SK-N-SH (cell line): ENCODE data around the gene DLG2. TPM values are rescaled to one million over a fixed set of nuclear protein-coding genes. Genes with fewer than 3 reads are reported as not detected.

Experiments used
- CTCF ChIA-PET: fragments of 300-600, 350-600 bp; formaldehyde crosslinking; extraction: SDS; loops from one replicate; lab custom pipeline; 2021; lab: Yijun Ruan, JAX
- POLR2A ChIA-PET: fragments of 350-600 bp; sonication (Branson Sonifier 250); formaldehyde crosslinking; extraction: SDS; loops from one replicate; lab custom pipeline; 2020; ENCODE audit warnings: antibody characterized with exemption, inconsistent platforms; lab: Yijun Ruan, JAX
- DNase-seq: peaks from one replicate; pipeline ENCODE4 v3.0.0; 2012
- H2AFZ ChIP-seq: fragments of 200-600 bp; sonication (generic); 2 replicates; pipeline ENCODE4 v1.8.1; 2016; ENCODE audit warnings: antibody characterized with exemption, mild to moderate bottlenecking, low read depth
- H3F3A ChIP-seq: fragments of 200-600 bp; sonication (generic); replicated peaks from 2 replicates; pipeline ENCODE3; 2016; ENCODE audit warnings: antibody characterized with exemption, mild to moderate bottlenecking; ENCODE audit not compliant: insufficient read depth
- H3K27ac ChIP-seq, 2 experiments: fragments of 200-500 bp in 1 of 2; fragments of 200-600 bp in 1 of 2; sonication (Bioruptor generic) in 1 of 2; sonication (generic), shearing (Covaris generic) in 1 of 2; 2 replicates each; pipeline versions ENCODE4 v1.5.1 to v1.6.1; 2014 to 2016; ENCODE audit warnings: low read depth in 2 of 2, inconsistent platforms in 1 of 2, low read length in 1 of 2, mild to moderate bottlenecking in 1 of 2, mixed read lengths in 1 of 2
- H3K27me3 ChIP-seq: fragments of 200-600 bp; sonication (generic), shearing (Covaris generic); 2 replicates; pipeline ENCODE4 v1.6.1; 2016; ENCODE audit warnings: mixed run types; ENCODE audit not compliant: insufficient read depth
- H3K36me3 ChIP-seq, 2 experiments: fragments of 200-500 bp in 1 of 2; fragments of 200-600 bp in 1 of 2; sonication (Bioruptor generic) in 1 of 2; sonication (generic) in 1 of 2; replicated peaks in 1 of 2; 2 replicates each; pipeline versions ENCODE3 to v1.5.1; 2014 to 2016; ENCODE audit warnings: low read length in 1 of 2, mild to moderate bottlenecking in 1 of 2; ENCODE audit not compliant: insufficient read depth in 2 of 2, control insufficient read depth in 1 of 2
- H3K4me1 ChIP-seq, 2 experiments: fragments of 200-500 bp in 1 of 2; fragments of 200-600 bp in 1 of 2; sonication (Bioruptor generic) in 1 of 2; sonication (generic), shearing (Covaris generic) in 1 of 2; 2 replicates each; pipeline versions ENCODE4 v1.5.1 to v1.6.1; 2014 to 2016; ENCODE audit warnings: low read depth in 1 of 2, low read length in 1 of 2, mixed run types in 1 of 2; ENCODE audit not compliant: insufficient read depth in 2 of 2, control insufficient read depth in 1 of 2
- H3K4me2 ChIP-seq: fragments of 200-600 bp; sonication (generic), shearing (Covaris generic); 2 replicates; pipeline ENCODE4 v1.6.1; 2017; ENCODE audit warnings: mixed run types
- H3K4me3 ChIP-seq, 2 experiments: fragments of 200-500 bp in 1 of 2; fragments of 200-600 bp in 1 of 2; sonication (Bioruptor generic) in 1 of 2; sonication (generic), shearing (Covaris generic) in 1 of 2; 2 replicates each; pipeline versions ENCODE4 v1.5.1 to v1.8.1; 2014 to 2016; ENCODE audit warnings: low read depth in 2 of 2, inconsistent platforms in 1 of 2, low read length in 1 of 2, mild to moderate bottlenecking in 1 of 2, mixed read lengths in 1 of 2, moderate library complexity in 1 of 2
- H3K79me2 ChIP-seq: fragments of 200-600 bp; sonication (generic); 2 replicates; pipeline ENCODE4 v1.8.1; 2017; ENCODE audit warnings: mild to moderate bottlenecking; ENCODE audit not compliant: insufficient read depth
- H3K9ac ChIP-seq: fragments of 200-600 bp; sonication (generic); 2 replicates; pipeline ENCODE4 v1.6.1; 2017; ENCODE audit warnings: mixed run types
- H3K9me2 ChIP-seq: fragments of 200-600 bp; sonication (generic); 2 replicates; pipeline ENCODE4 v1.6.1; 2017; ENCODE audit warnings: mixed run types
- H3K9me3 ChIP-seq: fragments of 200-600 bp; sonication (generic); 2 replicates; pipeline ENCODE4 v1.6.1; 2017; ENCODE audit warnings: mixed run types, mild to moderate bottlenecking, moderate library complexity
- H4K20me1 ChIP-seq: fragments of 200-600 bp; sonication (generic); 2 replicates; pipeline ENCODE4 v1.6.1; 2017; ENCODE audit warnings: mild to moderate bottlenecking, mixed run types; ENCODE audit not compliant: insufficient read depth
- CHD2 ChIP-seq: fragments of 150-350 bp; IDR thresholded peaks from 2 replicates; pipeline ENCODE4 v1.6.1; 2018; ENCODE audit warnings: low read length; ENCODE audit not compliant: partially characterized antibody
- ELF1 ChIP-seq: IDR thresholded peaks from 2 replicates; pipeline ENCODE4 v1.4.0; 2012
- EP300 ChIP-seq, 2 experiments: IDR thresholded peaks; 2 replicates each; pipeline versions ENCODE4 v1.4.0 to v1.6.1; 2012; ENCODE audit warnings: borderline replicate concordance in 1 of 2, low read depth in 1 of 2, low read length in 1 of 2
- EZH2phosphoT487 ChIP-seq: fragments of 200-600 bp; sonication (generic); IDR thresholded peaks from 2 replicates; pipeline ENCODE4 v1.6.1; 2017; ENCODE audit warnings: low read depth, mixed run types, mild to moderate bottlenecking, antibody characterized with exemption, moderate library complexity, borderline replicate concordance
- FOSL2 ChIP-seq: IDR thresholded peaks from 2 replicates; pipeline ENCODE4 v1.4.0; 2012; ENCODE audit warnings: low read depth, mild to moderate bottlenecking, moderate library complexity, borderline replicate concordance
- FOXJ3 ChIP-seq: sonication (generic); formaldehyde crosslinking; IDR thresholded peaks from 2 replicates; pipeline ENCODE4 v1.5.1; 2020; ENCODE audit warnings: mild to moderate bottlenecking, missing genetic modification reagents
- GABPA ChIP-seq: IDR thresholded peaks from 2 replicates; pipeline ENCODE4 v1.4.0; 2012; ENCODE audit warnings: low read depth, mild to moderate bottlenecking
- GATA2 ChIP-seq: sonication (generic); formaldehyde crosslinking; IDR thresholded peaks from 2 replicates; pipeline ENCODE4 v1.5.0; 2020; ENCODE audit warnings: mild to moderate bottlenecking, missing genetic modification reagents
- JUND ChIP-seq: IDR thresholded peaks from 2 replicates; pipeline ENCODE4 v1.4.0; 2012
- MEF2A ChIP-seq: IDR thresholded peaks from 2 replicates; pipeline ENCODE4 v1.4.0; 2012; ENCODE audit warnings: low read depth, borderline replicate concordance
- MXI1 ChIP-seq: IDR thresholded peaks from 2 replicates; pipeline ENCODE4 v1.6.1; 2012; ENCODE audit warnings: mild to moderate bottlenecking, low read depth, low read length, improper control_type of control experiment
- NRF1 ChIP-seq: IDR thresholded peaks from 2 replicates; pipeline ENCODE4 v1.6.1; 2012; ENCODE audit warnings: low read depth, mild to moderate bottlenecking, low read length
- POLR2AphosphoS5 ChIP-seq: IDR thresholded peaks from 2 replicates; pipeline ENCODE4 v1.6.1; 2012; ENCODE audit warnings: low read depth, low read length
- RAD21 ChIP-seq: IDR thresholded peaks from 2 replicates; pipeline ENCODE4 v1.6.1; 2012; ENCODE audit warnings: mild to moderate bottlenecking, low read length
- RCOR1 ChIP-seq: fragments of 150-350 bp; IDR thresholded peaks from 2 replicates; pipeline ENCODE4 v1.6.1; 2017; ENCODE audit warnings: antibody characterized with exemption, low read length
- RFX5 ChIP-seq: IDR thresholded peaks from 2 replicates; pipeline ENCODE4 v1.6.1; 2012; ENCODE audit warnings: mild to moderate bottlenecking, improper control_type of control experiment, low read length
- RXRA ChIP-seq: IDR thresholded peaks from 2 replicates; pipeline ENCODE4 v1.4.0; 2012; ENCODE audit warnings: low read depth, mild to moderate bottlenecking, borderline replicate concordance
- SMC3 ChIP-seq: IDR thresholded peaks from 2 replicates; pipeline ENCODE4 v1.6.1; 2012; ENCODE audit warnings: low read depth, low read length, improper control_type of control experiment
- TAF1 ChIP-seq: IDR thresholded peaks from 2 replicates; pipeline ENCODE4 v1.6.1; 2012; ENCODE audit warnings: low read depth, mild to moderate bottlenecking, low read length, moderate library complexity, borderline replicate concordance
- TCF12 ChIP-seq: IDR thresholded peaks from 2 replicates; pipeline ENCODE4 v1.4.0; 2012
- TEAD4 ChIP-seq: IDR thresholded peaks from 2 replicates; pipeline ENCODE4 v1.4.0; 2012; ENCODE audit warnings: mild to moderate bottlenecking, borderline replicate concordance; ENCODE audit not compliant: insufficient read depth
- WGBS: methylation state at CpG from one replicate; pipeline ENCODE4 v1.1.6; 2017; ENCODE audit warnings: low lambda C conversion rate; 5-methylcytosine and 5-hydroxymethylcytosine counted together
- polyA plus RNA-seq, 3 experiments: library from polyadenylated mRNA; depleted of rRNA; stranded (reverse); fragments of >200 nt; gene quantifications; 2 replicates each; pipeline ENCODE4 v1.2.3, GENCODE V29; 2012
- TF ChIP-seq, protein P1 (sequence below): fragments of 150-350 bp; IDR thresholded peaks from 2 replicates; pipeline ENCODE4 v1.6.1; 2017; ENCODE audit warnings: antibody characterized with exemption, low read length, low read depth, borderline replicate concordance
- TF ChIP-seq, protein P2 (sequence below): IDR thresholded peaks from 2 replicates; pipeline ENCODE4 v1.6.1; 2012; ENCODE audit warnings: mild to moderate bottlenecking, low read depth, low read length, moderate library complexity
- TF ChIP-seq, protein P3 (sequence below): fragments of 200-600 bp; sonication (generic); IDR thresholded peaks from 2 replicates; pipeline ENCODE4 v1.6.1; 2017; ENCODE audit warnings: antibody characterized with exemption, mild to moderate bottlenecking, moderate library complexity
- TF ChIP-seq, protein P4 (sequence below): IDR thresholded peaks from 2 replicates; pipeline ENCODE4; 2012
- TF ChIP-seq, protein P5 (sequence below): IDR thresholded peaks from 2 replicates; pipeline ENCODE4 v1.4.0; 2012; ENCODE audit warnings: low read depth
- TF ChIP-seq, protein P6 (sequence below): IDR thresholded peaks from 2 replicates; pipeline ENCODE4 v1.4.0; 2012; ENCODE audit warnings: low read depth, borderline replicate concordance

DLG2 gene
- polyA plus RNA-seq, 1 of the 3 experiments (the other 2 are of a cell fraction) = 0.21 TPM

DNA sequence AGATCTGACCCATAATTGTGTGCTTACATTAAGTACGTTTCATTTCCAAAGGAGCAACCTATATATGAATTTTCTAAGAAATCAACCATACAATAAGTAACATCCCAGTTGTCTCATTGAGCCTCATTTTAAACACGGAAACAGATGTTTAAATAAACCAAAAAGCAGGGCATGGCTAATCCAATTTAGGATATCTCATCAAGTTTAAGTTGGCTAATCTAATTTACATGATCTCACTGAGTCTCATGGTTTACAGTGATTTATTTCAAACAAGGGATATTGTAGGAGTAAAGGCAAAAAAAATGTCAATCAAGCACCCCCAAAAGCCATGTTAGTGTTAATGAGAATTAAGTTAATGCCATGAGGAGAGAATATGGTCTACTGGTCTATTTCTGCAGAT, 1841.2 kb downstream of the DLG2 start:
- 23% methylated on average over 2 of the region's 2 CpGs for WGBS
- POLR2A ChIA-PET = no interaction called here
- H3K9me2 ChIP-seq = no peaks in the 10 kb centered on the region
- H2AFZ ChIP-seq = no peak overlapping the region
- H3K4me1 ChIP-seq = peaks cover 2 to 23% of the 10 kb centered on the region in 2 experiments; a peak in 3 of 4 replicates
- no peaks in the 10 kb centered on the region for H4K20me1 ChIP-seq
- H3K27me3 ChIP-seq = no peaks in the 10 kb centered on the region
- peaks cover 3% of the 10 kb centered on the region for H3F3A ChIP-seq
- H3K4me2 ChIP-seq = no peak overlapping the region
- H3K27ac ChIP-seq = no peak overlapping the region
- H3K9ac ChIP-seq = no peak overlapping the region
- no peaks in the 10 kb centered on the region for H3K79me2 ChIP-seq
- H3K36me3 ChIP-seq = no peaks in the 10 kb centered on the region
- CTCF ChIA-PET = interaction anchor here (1.5 to 2.6 kb wide), 2 partner anchors 22 to 30 kb away, joined by 3 to 9 read pairs; no protein-coding TSS in a partner anchor
- H3K4me3 ChIP-seq = no peak overlapping the region
- H3K9me3 ChIP-seq = no peaks in the 10 kb centered on the region
- peak; percentile 47 for DNase-seq
- TF ChIP-seq ELF1 (no peak), SMC3 (no peak), MEF2A (no peak), POLR2AphosphoS5 (no peak), EZH2phosphoT487 (no peak), FOXJ3 (CRISPR knock-in tag) (0 out of 2 replicates have a peak, but pooled peaks have one; percentile 69), GATA2 (CRISPR knock-in tag) (peak; percentile 75), GABPA (no peak), NRF1 (no peak), TCF12 (peak; percentile 29; the same call in 1 of the 2 replicates), RAD21 (no peak), TEAD4 (no peak), RXRA (no peak), MXI1 (no peak), TAF1 (no peak), CHD2 (peak; percentile 48), RCOR1 (peak; percentile 71), RFX5 (no peak), EP300 (IDR thresholded peaks at IDR 0.05; ENCODE audit: borderline replicate concordance in 1 of 2, low read depth in 1 of 2, low read length in 1 of 2) (peak in 1 of 2 experiments; percentile 75; a peak in 1 of 4 replicates), FOSL2 (no peak), JUND (no peak)
- TF ChIP-seq, protein P1, sequence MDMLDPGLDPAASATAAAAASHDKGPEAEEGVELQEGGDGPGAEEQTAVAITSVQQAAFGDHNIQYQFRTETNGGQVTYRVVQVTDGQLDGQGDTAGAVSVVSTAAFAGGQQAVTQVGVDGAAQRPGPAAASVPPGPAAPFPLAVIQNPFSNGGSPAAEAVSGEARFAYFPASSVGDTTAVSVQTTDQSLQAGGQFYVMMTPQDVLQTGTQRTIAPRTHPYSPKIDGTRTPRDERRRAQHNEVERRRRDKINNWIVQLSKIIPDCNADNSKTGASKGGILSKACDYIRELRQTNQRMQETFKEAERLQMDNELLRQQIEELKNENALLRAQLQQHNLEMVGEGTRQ = no peak
- TF ChIP-seq, protein P2, sequence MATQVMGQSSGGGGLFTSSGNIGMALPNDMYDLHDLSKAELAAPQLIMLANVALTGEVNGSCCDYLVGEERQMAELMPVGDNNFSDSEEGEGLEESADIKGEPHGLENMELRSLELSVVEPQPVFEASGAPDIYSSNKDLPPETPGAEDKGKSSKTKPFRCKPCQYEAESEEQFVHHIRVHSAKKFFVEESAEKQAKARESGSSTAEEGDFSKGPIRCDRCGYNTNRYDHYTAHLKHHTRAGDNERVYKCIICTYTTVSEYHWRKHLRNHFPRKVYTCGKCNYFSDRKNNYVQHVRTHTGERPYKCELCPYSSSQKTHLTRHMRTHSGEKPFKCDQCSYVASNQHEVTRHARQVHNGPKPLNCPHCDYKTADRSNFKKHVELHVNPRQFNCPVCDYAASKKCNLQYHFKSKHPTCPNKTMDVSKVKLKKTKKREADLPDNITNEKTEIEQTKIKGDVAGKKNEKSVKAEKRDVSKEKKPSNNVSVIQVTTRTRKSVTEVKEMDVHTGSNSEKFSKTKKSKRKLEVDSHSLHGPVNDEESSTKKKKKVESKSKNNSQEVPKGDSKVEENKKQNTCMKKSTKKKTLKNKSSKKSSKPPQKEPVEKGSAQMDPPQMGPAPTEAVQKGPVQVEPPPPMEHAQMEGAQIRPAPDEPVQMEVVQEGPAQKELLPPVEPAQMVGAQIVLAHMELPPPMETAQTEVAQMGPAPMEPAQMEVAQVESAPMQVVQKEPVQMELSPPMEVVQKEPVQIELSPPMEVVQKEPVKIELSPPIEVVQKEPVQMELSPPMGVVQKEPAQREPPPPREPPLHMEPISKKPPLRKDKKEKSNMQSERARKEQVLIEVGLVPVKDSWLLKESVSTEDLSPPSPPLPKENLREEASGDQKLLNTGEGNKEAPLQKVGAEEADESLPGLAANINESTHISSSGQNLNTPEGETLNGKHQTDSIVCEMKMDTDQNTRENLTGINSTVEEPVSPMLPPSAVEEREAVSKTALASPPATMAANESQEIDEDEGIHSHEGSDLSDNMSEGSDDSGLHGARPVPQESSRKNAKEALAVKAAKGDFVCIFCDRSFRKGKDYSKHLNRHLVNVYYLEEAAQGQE = no peak
- TF ChIP-seq, protein P3, sequence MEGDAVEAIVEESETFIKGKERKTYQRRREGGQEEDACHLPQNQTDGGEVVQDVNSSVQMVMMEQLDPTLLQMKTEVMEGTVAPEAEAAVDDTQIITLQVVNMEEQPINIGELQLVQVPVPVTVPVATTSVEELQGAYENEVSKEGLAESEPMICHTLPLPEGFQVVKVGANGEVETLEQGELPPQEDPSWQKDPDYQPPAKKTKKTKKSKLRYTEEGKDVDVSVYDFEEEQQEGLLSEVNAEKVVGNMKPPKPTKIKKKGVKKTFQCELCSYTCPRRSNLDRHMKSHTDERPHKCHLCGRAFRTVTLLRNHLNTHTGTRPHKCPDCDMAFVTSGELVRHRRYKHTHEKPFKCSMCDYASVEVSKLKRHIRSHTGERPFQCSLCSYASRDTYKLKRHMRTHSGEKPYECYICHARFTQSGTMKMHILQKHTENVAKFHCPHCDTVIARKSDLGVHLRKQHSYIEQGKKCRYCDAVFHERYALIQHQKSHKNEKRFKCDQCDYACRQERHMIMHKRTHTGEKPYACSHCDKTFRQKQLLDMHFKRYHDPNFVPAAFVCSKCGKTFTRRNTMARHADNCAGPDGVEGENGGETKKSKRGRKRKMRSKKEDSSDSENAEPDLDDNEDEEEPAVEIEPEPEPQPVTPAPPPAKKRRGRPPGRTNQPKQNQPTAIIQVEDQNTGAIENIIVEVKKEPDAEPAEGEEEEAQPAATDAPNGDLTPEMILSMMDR = no peak
- TF ChIP-seq, protein P4, sequence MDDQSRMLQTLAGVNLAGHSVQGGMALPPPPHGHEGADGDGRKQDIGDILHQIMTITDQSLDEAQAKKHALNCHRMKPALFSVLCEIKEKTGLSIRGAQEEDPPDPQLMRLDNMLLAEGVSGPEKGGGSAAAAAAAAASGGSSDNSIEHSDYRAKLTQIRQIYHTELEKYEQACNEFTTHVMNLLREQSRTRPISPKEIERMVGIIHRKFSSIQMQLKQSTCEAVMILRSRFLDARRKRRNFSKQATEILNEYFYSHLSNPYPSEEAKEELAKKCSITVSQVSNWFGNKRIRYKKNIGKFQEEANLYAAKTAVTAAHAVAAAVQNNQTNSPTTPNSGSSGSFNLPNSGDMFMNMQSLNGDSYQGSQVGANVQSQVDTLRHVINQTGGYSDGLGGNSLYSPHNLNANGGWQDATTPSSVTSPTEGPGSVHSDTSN = no peak
- TF ChIP-seq, protein P5, sequence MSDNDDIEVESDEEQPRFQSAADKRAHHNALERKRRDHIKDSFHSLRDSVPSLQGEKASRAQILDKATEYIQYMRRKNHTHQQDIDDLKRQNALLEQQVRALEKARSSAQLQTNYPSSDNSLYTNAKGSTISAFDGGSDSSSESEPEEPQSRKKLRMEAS = no peak
- TF ChIP-seq, protein P6, sequence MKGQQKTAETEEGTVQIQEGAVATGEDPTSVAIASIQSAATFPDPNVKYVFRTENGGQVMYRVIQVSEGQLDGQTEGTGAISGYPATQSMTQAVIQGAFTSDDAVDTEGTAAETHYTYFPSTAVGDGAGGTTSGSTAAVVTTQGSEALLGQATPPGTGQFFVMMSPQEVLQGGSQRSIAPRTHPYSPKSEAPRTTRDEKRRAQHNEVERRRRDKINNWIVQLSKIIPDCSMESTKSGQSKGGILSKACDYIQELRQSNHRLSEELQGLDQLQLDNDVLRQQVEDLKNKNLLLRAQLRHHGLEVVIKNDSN = no peak
